Activated CD8-positive, alpha-beta memory T cell treated with anti-CD3 and anti-CD28 coated beads, Interleukin-2, amount 50 U/mL, for 24 hours (primary cell): ENCODE measurements around the gene BLZF1.
A peak's percentile ranks its signal among the peaks of the same experiment; 100 is the strongest.
"Not testable (repeated sequence)": the region's sequence is repeated elsewhere in the genome, so short reads cannot be mapped to it uniquely, and the experiment has no call there.

Experiments
- DNase-seq: peaks from one replicate; pipeline ENCODE4 v3.0.0-alpha.2; 2020; ENCODE audit errors: extremely low read depth

Gene BLZF1

GRCh38 chr1:169360415-169360814 is 7.6 kb upstream of the BLZF1 start:
- DNase-seq, result no peak

GRCh38 chr1:169361281-169361680 is 6.7 kb upstream of the BLZF1 start:
- DNase-seq, result no peak

- no peak for DNase-seq
These were observed 4.8 kb upstream of the BLZF1 start for GRCh38 chr1:169363046-169363730.

- DNase-seq, result no peak
These were observed 3.0 kb upstream of the BLZF1 start for GRCh38 chr1:169364948-169365347.

GRCh38 chr1:169367096-169367685 is 804 bp upstream of the BLZF1 start:
- DNase-seq, result no peak

GRCh38 chr1:169368406-169368769 is 393 bp downstream of the BLZF1 start:
- no peak for DNase-seq

GRCh38 chr1:169371404-169371803 is 3.4 kb downstream of the BLZF1 start:
- no peak for DNase-seq

GRCh38 chr1:169381162-169381561 is 13.2 kb downstream of the BLZF1 start:
- DNase-seq, result no peak

- no peak for DNase-seq
These were observed 15.5 kb downstream of the BLZF1 start for GRCh38 chr1:169383449-169383848.

- no peak for DNase-seq
These were observed 19.4 kb downstream of the BLZF1 start for GRCh38 chr1:169387399-169387798.

- no peak for DNase-seq
These were observed 22.3 kb downstream of the BLZF1 start for GRCh38 chr1:169390303-169390702.

- no peak for DNase-seq
These were observed 24.4 kb downstream of the BLZF1 start for GRCh38 chr1:169392406-169392805.

GRCh38 chr1:169395955-169396354 is 28.0 kb downstream of the BLZF1 start:
- DNase-seq, result no peak

GRCh38 chr1:169402578-169402977 is 34.6 kb downstream of the BLZF1 start:
- not testable (repeated sequence) for DNase-seq

- DNase-seq, result not testable (repeated sequence)
These were observed 40.3 kb downstream of the BLZF1 start for GRCh38 chr1:169408340-169408739.

- no peak for DNase-seq
These were observed 47.0 kb downstream of the BLZF1 start for GRCh38 chr1:169414952-169415351.

- DNase-seq, result no peak
These were observed 53.3 kb downstream of the BLZF1 start for GRCh38 chr1:169421309-169421708.

- DNase-seq, result no peak
These were observed 58.2 kb downstream of the BLZF1 start for GRCh38 chr1:169426174-169426705.

- peak; percentile 18 for DNase-seq
These were observed 59.2 kb downstream of the BLZF1 start, which contains the start of gene CCDC181 for GRCh38 chr1:169427081-169427641. Gene CCDC181, minus strand, starts transcription at chr1:169427474. Its CDS starts 2,547 bp downstream, at chr1:169424927.
